Activated naive CD8-positive, alpha-beta T cell (primary cell): ENCODE data around the gene RAE1.

ENCODE experiments used
- H3K27ac Mint-ChIP-seq: one replicate; pipeline ENCODE4 v1.8.0; 2021; ENCODE audit warnings: mixed read lengths
- H3K27me3 Mint-ChIP-seq: one replicate; pipeline ENCODE4 v1.8.0; 2021; ENCODE audit warnings: mixed read lengths
- H3K36me3 Mint-ChIP-seq: one replicate; pipeline ENCODE4 v1.8.0; 2021; ENCODE audit warnings: mixed read lengths
- H3K4me1 Mint-ChIP-seq: one replicate; pipeline ENCODE4 v1.8.0; 2021; ENCODE audit warnings: low read depth, mixed read lengths
- H3K4me3 Mint-ChIP-seq: one replicate; pipeline ENCODE4 v1.8.0; 2021; ENCODE audit warnings: mild to moderate bottlenecking, mixed read lengths
- H3K9me3 Mint-ChIP-seq: one replicate; pipeline ENCODE4 v1.8.0; 2021; ENCODE audit warnings: low read depth, mixed read lengths

RAE1 gene

DNA sequence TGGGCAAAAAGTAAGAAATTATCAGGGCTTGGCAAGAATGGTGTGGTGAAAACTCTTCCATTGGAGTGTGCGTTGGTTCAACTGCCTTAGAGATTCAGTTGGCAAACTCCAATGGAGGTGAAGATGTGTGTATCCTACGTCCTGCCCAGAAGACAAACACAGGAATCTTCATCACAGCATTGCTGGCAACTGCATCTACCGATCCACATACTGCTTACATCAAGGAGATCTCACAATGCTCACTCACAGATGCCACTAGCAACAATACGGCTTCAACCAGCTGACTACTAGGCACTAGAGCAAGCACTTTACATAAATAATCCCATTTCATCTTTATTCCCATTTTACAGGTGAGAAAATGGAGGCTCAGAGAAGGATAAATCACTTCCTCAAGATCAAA, 31.5 kb upstream of the RAE1 start:
- H3K9me3 Mint-ChIP-seq: peaks cover under 1% of the 10 kb centered on the region
- H3K27ac Mint-ChIP-seq: no peak overlapping the region
- no peaks in the 10 kb centered on the region for H3K36me3 Mint-ChIP-seq
- no peak overlapping the region for H3K4me3 Mint-ChIP-seq
- H3K4me1 Mint-ChIP-seq: no peaks in the 10 kb centered on the region
- peaks cover 33% of the 10 kb centered on the region for H3K27me3 Mint-ChIP-seq

DNA sequence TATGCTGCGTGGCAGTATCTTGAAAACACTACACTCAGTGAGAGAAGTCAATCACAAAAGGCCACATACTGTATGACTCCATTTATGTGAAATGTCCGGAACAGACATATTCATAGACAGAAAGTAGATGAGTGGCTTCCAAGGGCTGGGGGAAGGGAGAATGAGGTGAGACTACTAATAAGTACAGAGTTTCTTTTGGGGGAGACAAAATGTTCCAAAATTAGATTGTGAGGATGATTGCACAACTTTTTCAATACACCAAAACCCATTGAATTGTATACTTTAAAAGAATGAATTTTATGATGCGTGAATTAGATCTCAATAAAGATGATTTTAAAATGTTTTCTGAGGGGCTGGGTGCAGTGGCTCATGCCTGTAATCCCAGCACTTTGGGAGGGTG, 30.7 kb upstream of the RAE1 start:
- H3K4me3 Mint-ChIP-seq: no peak overlapping the region
- no peaks in the 10 kb centered on the region for H3K36me3 Mint-ChIP-seq
- H3K9me3 Mint-ChIP-seq: peaks cover 3% of the 10 kb centered on the region
- H3K4me1 Mint-ChIP-seq: no peaks in the 10 kb centered on the region
- peaks cover 33% of the 10 kb centered on the region for H3K27me3 Mint-ChIP-seq
- no peak overlapping the region for H3K27ac Mint-ChIP-seq

DNA sequence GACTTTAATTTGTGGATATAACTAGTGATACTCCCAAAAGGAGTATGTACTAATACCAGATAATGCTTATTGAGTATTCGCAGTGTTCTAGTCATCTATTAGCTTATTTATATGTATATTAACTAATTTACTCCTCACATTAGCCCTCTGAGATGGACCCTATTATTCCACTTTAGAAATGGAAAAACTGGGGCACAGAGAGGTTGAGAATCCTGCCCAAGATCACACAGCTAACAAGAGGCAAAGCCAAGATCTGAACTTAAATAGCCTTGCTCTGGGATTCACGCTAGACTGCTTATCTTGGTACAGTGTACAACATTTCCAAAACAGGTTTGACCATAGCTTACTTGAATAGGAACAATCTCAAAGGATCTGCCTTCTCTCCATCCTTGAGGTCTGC, 29.9 kb upstream of the RAE1 start:
- Mint-ChIP-seq H3K4me1 (no peaks in the 10 kb centered on the region), H3K27me3 (peaks cover 31% of the 10 kb centered on the region), H3K9me3 (peaks cover 3% of the 10 kb centered on the region), H3K27ac (no peak overlapping the region), H3K36me3 (no peaks in the 10 kb centered on the region), H3K4me3 (no peak overlapping the region)

DNA sequence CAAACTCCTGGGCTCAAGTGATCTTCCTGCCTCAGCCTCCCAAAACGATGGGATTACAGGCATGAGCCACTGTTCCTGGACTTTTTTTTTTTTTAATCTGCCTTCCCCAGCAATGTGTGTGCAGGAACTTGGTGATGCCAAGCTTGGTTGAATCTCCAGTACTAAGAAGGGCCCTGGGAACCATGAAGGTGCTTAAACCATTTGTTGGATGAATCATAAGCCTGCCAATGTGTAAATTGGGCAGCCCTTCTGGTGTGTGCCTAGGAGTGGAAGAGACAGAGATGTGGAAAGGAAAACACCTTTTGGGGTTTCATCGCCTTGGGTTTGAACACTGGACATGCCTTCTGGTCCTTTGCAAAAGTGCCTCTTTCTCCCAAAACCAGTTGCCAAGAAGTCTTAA, 28.6 kb upstream of the RAE1 start:
- Mint-ChIP-seq H3K9me3 (peaks cover 3% of the 10 kb centered on the region), H3K4me3 (no peak overlapping the region), H3K27ac (no peak overlapping the region), H3K36me3 (no peaks in the 10 kb centered on the region), H3K4me1 (no peaks in the 10 kb centered on the region), H3K27me3 (peaks cover 33% of the 10 kb centered on the region)

DNA sequence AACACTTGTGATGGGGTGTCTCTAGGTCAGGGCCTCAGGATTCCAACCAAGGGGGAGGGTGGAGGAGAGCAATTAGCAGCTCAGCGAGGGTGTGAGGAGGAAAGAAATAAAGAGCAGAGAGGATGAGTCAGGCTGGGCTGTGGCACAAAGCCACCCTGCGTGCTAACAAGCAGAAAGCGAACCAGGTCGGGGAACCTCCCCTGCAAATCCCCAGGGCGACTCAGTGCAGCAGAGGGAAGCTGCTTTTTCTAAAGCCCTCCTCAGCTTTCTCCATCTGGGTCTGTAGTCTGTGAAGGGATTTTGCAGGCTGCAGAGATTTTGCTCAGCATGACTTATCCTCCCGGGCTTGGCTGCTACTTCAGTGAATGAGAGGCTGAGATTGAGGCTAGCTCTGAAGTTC, 28.0 kb upstream of the RAE1 start:
- no peaks in the 10 kb centered on the region for H3K4me1 Mint-ChIP-seq
- no peak overlapping the region for H3K4me3 Mint-ChIP-seq
- H3K36me3 Mint-ChIP-seq: no peaks in the 10 kb centered on the region
- peaks cover 33% of the 10 kb centered on the region for H3K27me3 Mint-ChIP-seq
- peaks cover 3% of the 10 kb centered on the region for H3K9me3 Mint-ChIP-seq
- no peak overlapping the region for H3K27ac Mint-ChIP-seq

DNA sequence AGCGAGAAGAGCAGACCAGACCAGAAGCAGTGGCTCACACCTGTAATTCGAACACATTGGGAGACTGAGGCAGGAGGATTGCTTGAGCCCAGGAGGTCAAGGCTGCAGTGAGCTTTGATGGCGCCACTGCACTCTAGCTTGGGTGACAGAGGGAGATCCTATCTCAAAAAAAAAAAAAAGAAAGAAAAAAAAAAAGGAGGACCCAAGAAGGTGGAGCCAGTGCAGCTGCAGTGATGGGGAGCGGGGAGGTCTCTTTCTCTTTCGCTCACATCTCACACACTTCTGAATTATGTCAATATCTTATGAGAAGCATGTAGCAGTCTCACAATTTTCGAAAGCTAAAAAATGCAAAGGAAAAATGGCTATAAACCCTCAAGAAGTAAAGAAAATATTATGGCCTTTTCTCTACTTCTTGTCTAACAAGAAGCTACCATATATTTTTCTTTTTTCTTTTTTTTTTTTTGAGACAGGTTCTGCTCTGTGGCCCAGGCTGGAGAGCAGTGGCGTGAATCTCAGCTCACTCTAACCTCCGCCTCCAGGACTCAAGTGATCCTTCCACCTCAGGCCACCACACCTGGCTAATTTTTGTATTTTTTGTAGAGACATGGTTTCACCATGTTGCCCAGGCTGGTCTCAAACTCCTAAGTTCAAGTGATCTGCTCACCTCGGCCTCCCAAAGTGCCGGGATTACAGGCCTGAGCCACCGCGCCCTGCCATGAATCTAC, 25.3 kb upstream of the RAE1 start:
- no peak overlapping the region for H3K4me3 Mint-ChIP-seq
- H3K4me1 Mint-ChIP-seq: no peaks in the 10 kb centered on the region
- H3K27me3 Mint-ChIP-seq: peaks cover 23% of the 10 kb centered on the region
- H3K27ac Mint-ChIP-seq: no peak overlapping the region
- no peaks in the 10 kb centered on the region for H3K36me3 Mint-ChIP-seq
- H3K9me3 Mint-ChIP-seq: peaks cover 3% of the 10 kb centered on the region

DNA sequence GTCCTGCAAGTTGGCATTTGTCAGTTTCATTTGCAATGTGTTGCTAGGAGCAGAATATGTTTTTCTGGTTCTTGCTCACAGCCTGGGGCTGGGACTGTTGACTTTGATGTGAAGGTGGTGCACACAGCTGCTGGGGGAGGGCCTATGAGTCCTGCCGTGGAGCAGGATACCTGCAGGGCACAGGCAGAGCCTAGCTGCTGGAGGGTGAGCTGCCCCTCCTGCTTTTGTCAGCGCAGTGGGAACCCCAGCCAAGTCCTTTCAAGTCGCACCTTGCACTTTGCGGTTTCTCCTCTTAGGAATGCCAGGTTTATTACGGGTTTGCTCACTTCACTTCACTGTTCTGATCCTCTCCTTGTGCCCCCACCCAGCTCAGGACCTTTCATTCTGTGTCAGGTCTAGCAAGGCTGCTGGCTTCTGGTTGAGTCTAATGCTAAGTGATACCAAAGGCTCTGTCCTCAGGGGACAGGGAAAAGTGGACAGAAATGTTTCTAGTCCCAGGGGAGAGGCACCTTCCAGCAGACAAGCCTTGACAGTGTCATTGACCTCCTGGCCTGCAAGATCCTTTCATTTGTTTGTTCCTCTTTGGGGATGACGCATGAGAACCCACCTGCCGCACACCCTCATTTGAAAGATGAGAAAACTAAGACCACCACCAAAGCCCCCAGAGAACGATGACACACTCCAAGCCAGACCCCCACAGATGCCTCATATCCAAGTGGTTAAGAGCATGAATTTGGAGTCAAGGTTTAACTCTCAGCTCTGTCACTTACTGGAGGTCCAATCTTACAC, 24.2 kb upstream of the RAE1 start:
- Mint-ChIP-seq H3K4me3 (no peak overlapping the region), H3K27ac (no peak overlapping the region), H3K9me3 (peaks cover 3% of the 10 kb centered on the region), H3K36me3 (no peaks in the 10 kb centered on the region), H3K4me1 (no peaks in the 10 kb centered on the region), H3K27me3 (peaks cover 20% of the 10 kb centered on the region)

DNA sequence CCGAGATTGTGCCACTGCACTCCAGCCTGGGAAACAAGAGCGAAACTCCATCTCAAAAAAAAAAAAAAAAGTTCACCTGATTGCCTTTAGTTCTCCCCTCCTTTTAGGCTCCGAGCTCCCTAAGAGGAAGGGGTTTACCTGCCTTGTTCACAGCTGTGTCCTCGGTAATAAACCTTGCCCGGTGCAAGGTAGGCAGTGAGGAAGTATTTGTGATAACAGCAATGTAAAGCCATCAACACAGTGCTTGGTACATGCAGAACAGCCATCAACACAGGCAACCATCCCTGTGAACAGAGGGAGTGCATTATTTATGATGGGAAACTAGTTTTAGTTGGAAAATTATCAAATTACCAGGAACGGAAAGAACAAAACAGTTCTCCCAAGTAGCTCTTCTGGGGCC, 23.2 kb upstream of the RAE1 start:
- H3K27me3 Mint-ChIP-seq: peaks cover 17% of the 10 kb centered on the region
- H3K36me3 Mint-ChIP-seq: no peaks in the 10 kb centered on the region
- H3K9me3 Mint-ChIP-seq: peaks cover 3% of the 10 kb centered on the region
- no peak overlapping the region for H3K27ac Mint-ChIP-seq
- no peaks in the 10 kb centered on the region for H3K4me1 Mint-ChIP-seq
- H3K4me3 Mint-ChIP-seq: no peak overlapping the region

DNA sequence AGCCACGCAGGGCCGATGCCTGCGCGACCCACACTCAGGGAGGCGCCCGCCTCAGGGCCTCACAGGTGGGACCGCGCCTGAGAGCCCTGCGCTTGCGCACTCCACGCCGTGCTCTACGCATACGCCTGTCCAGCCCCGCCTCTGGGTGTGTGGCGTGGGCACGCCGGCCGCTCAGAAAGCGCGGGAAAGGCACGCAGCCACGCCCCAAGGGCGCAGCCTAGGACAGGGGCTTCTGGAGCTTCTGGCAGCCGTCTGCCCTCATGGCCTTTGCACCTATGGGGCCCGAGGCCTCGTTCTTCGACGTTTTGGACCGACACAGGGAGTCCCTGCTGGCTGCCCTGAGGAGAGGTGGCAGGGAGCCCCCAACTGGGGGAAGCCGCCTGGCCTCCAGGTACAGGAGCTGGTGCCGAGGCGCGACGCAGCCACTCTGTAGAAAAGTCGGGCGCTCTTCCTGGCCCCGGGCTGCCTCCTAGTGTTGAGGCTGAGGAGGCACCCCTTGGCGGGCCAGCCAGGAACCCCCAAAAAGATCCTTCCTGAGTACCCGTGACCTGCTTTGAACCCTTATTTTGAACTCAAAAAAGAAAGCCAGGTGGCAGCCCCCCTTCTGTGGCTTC, 21.3 kb upstream of the RAE1 start, which contains the start of gene SPO11:
Gene SPO11, plus strand, starts transcription at position 196 of the 614 bp plus-strand sequence. Its CDS starts 65 bp downstream, at position 261.
- H3K9me3 Mint-ChIP-seq: peaks cover 2% of the 10 kb centered on the region
- peaks cover 15% of the 10 kb centered on the region for H3K27me3 Mint-ChIP-seq
- H3K36me3 Mint-ChIP-seq: no peaks in the 10 kb centered on the region
- no peak within 1 kb of the TSS for H3K4me3 Mint-ChIP-seq
- no peaks in the 10 kb centered on the region for H3K4me1 Mint-ChIP-seq
- no peak within 1 kb of the TSS for H3K27ac Mint-ChIP-seq

DNA sequence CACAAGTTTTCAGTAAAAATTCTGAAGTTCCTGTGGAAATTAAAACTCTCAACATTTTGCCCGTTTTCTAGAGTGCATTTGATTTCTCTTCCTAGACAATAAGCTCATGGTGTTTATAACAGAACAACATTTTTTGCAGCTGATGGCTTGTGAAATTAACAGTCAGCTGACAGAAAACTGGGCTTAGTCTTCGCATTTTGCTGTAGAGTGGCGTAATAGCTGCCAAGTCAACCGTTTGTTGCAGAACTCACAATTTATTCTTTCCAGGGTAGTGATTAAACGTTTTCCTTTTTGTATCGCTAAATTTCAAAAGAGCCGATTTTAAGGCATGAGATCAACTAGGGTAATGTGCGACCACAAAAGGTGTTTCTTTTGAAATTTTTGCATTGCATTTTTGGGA, 20.1 kb upstream of the RAE1 start:
- Mint-ChIP-seq H3K36me3 (no peaks in the 10 kb centered on the region), H3K9me3 (no peaks in the 10 kb centered on the region), H3K4me1 (no peaks in the 10 kb centered on the region), H3K27me3 (peaks cover 15% of the 10 kb centered on the region), H3K27ac (no peak overlapping the region), H3K4me3 (no peak overlapping the region)

DNA sequence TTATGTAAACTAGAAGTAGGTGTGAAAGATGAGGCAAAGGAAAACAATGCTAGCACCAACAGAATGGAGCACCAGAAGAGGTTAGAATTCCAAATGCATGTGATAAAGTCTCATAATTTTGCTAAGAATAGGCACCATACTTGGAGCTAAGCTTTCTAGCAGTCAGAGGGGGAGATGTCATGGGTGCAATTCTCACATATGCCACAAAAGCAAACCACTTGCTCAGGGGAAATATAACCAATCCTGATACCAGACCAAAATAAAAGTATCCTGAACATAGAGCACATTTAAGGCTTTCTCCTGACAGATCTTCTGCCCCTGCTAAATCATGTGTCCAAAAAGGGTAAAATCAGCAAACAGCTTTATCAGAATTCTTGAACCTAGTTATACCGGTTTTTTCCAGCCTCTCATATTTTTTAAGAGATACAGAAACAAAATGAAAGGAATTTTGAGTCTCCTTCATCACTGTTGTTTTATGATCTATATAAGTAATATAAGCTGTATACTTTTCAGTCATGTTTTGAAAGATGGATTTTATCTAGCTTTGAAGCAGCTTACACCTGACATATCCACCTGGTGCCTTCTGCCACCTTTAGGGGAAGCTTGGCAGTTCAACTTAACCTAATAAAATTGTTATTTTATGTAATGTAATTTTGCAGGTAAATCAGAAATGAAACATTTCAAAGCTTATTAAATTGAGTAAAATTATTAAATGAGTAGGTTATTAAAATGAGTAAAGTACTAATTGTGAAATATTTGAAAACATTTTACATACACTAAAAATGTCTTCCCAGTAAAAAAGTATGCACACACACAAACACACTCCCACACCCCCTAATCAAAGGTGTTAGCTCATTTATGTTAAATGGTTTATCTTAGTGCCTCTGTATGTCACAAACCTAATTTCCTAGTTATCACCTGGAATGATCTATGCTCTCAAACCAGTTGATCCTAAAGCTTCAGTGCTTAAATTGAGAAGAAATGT, 18.7 kb upstream of the RAE1 start:
- Mint-ChIP-seq H3K36me3 (no peaks in the 10 kb centered on the region), H3K9me3 (no peaks in the 10 kb centered on the region), H3K4me3 (no peak overlapping the region), H3K27me3 (peaks cover 19% of the 10 kb centered on the region), H3K27ac (no peak overlapping the region), H3K4me1 (no peaks in the 10 kb centered on the region)

DNA sequence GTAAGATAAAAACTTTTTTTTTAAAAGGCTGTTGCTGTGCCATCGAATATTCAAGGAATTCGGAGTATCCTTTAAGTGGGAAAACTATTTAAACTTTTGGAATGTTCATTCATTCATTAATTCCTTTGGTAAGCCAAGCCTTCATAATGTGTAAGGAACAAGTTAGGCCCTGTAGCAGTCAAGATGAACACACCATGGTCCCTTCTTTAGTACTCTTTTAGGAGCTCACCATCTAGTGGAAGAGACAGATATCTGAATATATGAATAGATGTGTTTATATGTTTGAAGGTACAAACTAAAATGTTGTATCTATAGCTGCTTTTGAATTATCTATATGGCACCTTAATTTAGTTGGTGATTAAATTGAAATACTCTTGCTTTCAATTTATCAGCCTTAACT, 15.7 kb upstream of the RAE1 start:
- Mint-ChIP-seq H3K36me3 (no peaks in the 10 kb centered on the region), H3K27ac (no peak overlapping the region), H3K4me3 (no peak overlapping the region), H3K9me3 (no peaks in the 10 kb centered on the region), H3K27me3 (peaks cover 19% of the 10 kb centered on the region), H3K4me1 (no peaks in the 10 kb centered on the region)

DNA sequence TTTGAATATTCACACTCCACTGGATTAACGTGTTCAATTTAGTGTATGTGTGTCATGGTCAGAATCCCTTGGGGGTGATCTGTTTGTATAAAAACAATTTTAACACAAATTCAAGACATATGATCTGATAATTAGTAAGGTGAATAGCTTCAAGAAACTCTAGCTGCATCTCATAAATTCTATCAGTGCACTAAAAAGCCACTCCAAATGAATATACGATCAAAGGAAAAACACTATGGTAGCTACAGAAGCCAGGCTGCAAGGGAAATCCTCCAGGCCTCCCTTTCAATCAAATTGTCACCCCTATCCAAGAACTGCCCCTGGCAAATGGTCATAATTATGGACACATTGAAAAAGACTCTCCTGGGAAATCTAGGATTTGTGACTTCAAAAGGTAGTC, 9.4 kb upstream of the RAE1 start:
- Mint-ChIP-seq H3K4me1 (no peaks in the 10 kb centered on the region), H3K9me3 (no peaks in the 10 kb centered on the region), H3K4me3 (no peak overlapping the region)

DNA sequence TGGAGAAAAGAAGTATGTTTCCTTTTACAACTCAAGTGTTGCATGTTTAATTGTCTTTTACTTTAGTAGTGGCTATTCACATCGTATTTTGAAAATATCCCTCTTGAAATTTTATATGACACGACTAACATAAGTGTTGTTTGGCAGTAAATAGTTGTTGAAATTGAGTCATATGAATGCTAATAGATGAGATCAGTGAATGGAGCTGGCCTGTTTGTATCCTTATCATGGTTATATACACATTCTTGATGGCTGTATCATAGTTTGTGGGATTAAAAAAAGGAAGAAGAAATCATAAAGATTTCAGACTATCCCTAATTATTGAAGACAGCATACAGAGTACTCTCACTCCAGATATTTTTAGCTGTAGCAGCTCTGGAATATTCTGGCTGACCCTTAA, 8.2 kb upstream of the RAE1 start:
- Mint-ChIP-seq H3K9me3 (no peaks in the 10 kb centered on the region), H3K4me3 (no peak overlapping the region), H3K27me3 (peaks cover 2% of the 10 kb centered on the region), H3K4me1 (no peaks in the 10 kb centered on the region), H3K36me3 (no peaks in the 10 kb centered on the region), H3K27ac (no peak overlapping the region)

More for the DNA sequence above, 9.4 kb upstream of the RAE1 start:
- Mint-ChIP-seq H3K27me3 (peaks cover 2% of the 10 kb centered on the region), H3K36me3 (no peaks in the 10 kb centered on the region), H3K27ac (no peak overlapping the region)
